ENCODE results near the gene ZNF30. TPM values are rescaled to one million over a fixed set of nuclear protein-coding genes. Genes with fewer than 3 reads are reported as not detected.
"Not testable (repeated sequence)": the region's sequence is repeated elsewhere in the genome, so short reads cannot be mapped to it uniquely, and the experiment has no call there.

The ZNF30 gene
- total RNA-seq, 4 donors from 2014 or later: 2.4 to 5.6 (median 3.1) TPM

DNA sequence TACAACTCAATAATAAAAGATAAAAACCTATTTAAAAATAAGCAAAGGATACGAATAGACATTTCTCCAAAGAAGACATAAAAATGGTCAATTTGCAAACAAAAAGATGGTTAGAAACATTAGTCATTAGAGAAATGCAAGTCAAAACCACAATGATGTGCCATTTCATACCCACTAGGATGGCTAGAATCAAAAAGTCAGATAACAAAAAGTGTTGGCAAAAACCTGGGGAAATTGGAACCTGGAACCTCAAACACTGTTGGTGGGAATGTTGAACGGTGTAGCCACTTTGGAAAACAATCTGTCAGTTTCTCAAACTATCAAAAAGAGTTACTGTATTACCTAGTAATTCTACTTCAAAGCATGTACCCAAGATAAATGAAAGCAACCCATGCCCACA lies 26.5 kb upstream of the ZNF30 start:
- H3K4me3 ChIP-seq (replicated peaks in 1 of 3): no peak overlapping the region
- no peaks in the 10 kb centered on the region for H3K36me3 ChIP-seq
- WGBS, 2 donors: 76 to 77% methylated on average over 2 of the region's 2 CpGs
- no peak for DNase-seq
- peaks cover 0 to 4% of the 10 kb centered on the region in 2 donors for H3K4me1 ChIP-seq
- no peak overlapping the region for H3K27ac ChIP-seq
- H3K27me3 ChIP-seq: peaks cover 7% of the 10 kb centered on the region
- TF ChIP-seq, protein P1, sequence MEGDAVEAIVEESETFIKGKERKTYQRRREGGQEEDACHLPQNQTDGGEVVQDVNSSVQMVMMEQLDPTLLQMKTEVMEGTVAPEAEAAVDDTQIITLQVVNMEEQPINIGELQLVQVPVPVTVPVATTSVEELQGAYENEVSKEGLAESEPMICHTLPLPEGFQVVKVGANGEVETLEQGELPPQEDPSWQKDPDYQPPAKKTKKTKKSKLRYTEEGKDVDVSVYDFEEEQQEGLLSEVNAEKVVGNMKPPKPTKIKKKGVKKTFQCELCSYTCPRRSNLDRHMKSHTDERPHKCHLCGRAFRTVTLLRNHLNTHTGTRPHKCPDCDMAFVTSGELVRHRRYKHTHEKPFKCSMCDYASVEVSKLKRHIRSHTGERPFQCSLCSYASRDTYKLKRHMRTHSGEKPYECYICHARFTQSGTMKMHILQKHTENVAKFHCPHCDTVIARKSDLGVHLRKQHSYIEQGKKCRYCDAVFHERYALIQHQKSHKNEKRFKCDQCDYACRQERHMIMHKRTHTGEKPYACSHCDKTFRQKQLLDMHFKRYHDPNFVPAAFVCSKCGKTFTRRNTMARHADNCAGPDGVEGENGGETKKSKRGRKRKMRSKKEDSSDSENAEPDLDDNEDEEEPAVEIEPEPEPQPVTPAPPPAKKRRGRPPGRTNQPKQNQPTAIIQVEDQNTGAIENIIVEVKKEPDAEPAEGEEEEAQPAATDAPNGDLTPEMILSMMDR (IDR thresholded peaks at IDR 0.05): no peak
- no peak for TF ChIP-seq POLR2A (IDR thresholded peaks at IDR 0.05)
- H3K9me3 ChIP-seq: no peaks in the 10 kb centered on the region
- intact Hi-C loops (cut with DNase I): no loop called here

DNA sequence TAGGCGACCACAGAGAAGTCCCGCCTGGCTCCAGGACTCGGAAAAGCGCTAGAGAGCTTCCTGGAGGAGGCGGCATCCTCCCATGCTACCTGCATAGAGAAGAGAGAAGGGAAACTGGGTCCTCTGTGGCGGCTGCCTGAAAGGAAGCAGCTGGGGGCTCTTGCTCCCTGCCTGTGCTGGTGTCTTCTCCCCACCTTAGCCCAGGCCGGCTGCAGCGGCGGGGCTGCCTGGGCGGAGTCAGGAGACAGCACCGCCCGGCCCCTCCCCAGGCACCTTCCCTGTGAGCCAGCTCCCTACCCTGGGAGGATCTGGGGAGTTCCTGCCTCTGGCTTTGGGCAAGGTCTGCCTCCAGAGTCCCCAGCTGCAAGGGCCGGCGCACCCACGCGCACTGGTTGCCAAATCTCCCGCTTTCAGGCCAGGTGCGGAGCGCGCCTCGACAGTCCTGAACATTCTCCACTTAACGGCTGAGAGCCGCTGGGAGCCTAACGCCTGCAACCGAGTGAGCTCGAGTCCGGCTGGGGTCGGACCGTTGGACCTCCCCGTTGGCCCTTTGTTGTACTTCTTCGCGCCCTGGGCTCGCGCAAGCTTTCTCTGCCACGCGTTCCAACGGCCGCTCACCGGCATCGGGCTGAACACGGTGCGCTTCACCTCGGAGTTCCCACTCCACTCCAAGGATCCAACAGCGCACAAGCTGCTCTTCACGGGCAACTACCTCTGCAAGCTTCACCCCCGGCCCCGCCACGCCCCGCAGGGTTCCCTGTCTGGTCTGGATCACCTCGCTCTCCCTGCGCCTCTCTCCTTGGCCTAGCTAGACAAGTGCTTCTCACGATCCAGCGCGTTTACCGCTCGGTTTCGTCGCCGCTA lies 21.8 kb upstream of the ZNF30 start:
- Histone ChIP-seq H3K4me1 (peaks cover 0 to 4% of the 10 kb centered on the region in 2 donors), H3K4me3 (replicated peaks in 1 of 3) (no peak overlapping the region), H3K36me3 (no peaks in the 10 kb centered on the region), H3K27me3 (peaks cover 7% of the 10 kb centered on the region), H3K27ac (no peak overlapping the region), H3K9me3 (no peaks in the 10 kb centered on the region)
- no peak for TF ChIP-seq POLR2A (IDR thresholded peaks at IDR 0.05)
- TF ChIP-seq, protein P1 (IDR thresholded peaks at IDR 0.05): no peak
- intact Hi-C loops (cut with DNase I): no loop called here
- 5 to 8% methylated on average over 23 to 47 of the region's 59 CpGs for WGBS, 2 donors
- no peak for DNase-seq

DNA sequence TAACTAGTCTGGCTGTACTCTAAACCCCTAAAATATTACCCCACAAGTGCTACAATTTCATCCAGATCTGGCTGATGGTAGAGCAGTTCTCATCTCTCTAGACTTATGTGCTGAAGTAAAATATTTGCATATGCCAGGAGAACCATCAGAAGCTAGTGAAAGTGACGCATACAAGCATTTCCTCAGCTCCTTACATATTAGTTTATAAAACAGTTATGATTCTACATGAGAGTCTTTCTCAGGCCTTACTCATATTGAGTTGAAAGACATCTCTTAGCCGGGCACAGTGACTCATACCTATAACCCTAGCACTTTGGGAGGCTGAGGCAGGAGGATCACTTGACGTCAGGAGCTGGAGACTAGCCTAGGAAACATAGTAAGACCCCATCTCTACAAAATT lies 15.9 kb upstream of the ZNF30 start:
- no peak for DNase-seq
- intact Hi-C loops (cut with DNase I): no loop called here
- Histone ChIP-seq H3K4me1 (no peaks in the 10 kb centered on the region), H3K4me3 (replicated peaks in 1 of 3) (no peak overlapping the region), H3K27ac (no peak overlapping the region), H3K9me3 (no peaks in the 10 kb centered on the region), H3K27me3 (no peaks in the 10 kb centered on the region), H3K36me3 (no peaks in the 10 kb centered on the region)
- 90 to 91% methylated on average over 3 of the region's 3 CpGs for WGBS, 2 donors
- no peak for TF ChIP-seq POLR2A (IDR thresholded peaks at IDR 0.05)
- TF ChIP-seq, protein P1 (IDR thresholded peaks at IDR 0.05): no peak

DNA sequence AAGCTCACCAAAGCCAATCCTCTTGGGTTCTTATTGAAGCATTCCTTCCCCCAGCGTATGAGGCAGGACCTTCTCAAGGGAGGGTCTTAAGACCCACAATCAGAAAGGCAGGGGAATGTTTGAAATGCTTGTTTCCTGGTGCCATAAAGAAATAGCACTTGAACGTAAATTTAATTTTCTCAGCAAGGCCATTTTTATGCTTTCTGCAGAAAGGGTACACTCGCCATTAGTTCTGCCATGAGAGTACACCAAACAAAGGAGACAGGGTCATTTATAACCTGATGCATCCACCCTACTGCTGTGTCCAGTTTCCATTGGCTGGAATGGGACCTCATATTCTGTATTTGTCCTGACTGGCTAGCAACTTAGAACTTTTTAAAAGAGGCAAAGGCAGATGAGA lies 9.6 kb upstream of the ZNF30 start:
- WGBS, 2 donors: 81 to 92% methylated on average over 3 of the region's 3 CpGs
- intact Hi-C loops (cut with DNase I); H3K27ac ChIP-seq; H3K4me3 ChIP-seq (replicated peaks in 1 of 3); DNase-seq; H3K4me1 ChIP-seq; H3K9me3 ChIP-seq; H3K27me3 ChIP-seq; H3K36me3 ChIP-seq: not testable (repeated sequence)

DNA sequence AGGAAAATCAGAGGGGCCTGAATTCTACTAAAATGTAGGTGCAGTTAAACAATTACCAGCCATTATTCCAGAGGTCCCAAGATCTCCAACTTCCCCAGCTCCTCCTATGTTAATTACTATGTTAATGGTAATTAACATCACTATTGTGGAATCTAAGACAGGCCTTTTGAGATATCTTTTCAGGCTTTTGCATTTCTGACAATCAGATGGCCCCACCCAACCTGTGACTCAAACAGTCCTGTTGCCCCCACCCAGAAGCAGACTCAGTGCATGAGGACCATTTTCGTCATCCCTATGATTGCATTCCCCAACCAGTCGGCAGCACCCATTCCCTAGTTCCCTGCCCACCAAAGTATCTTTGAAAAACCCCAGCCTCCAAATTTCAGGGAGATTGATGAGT lies 8.5 kb upstream of the ZNF30 start:
- DNase-seq: no peak
- H3K9me3 ChIP-seq: no peaks in the 10 kb centered on the region
- H3K36me3 ChIP-seq: no peaks in the 10 kb centered on the region
- H3K27ac ChIP-seq: no peak overlapping the region
- no peaks in the 10 kb centered on the region for H3K4me1 ChIP-seq
- 84 to 89% methylated on average over 2 of the region's 2 CpGs for WGBS, 2 donors
- TF ChIP-seq, protein P1 (IDR thresholded peaks at IDR 0.05): no peak
- no peak for TF ChIP-seq POLR2A (IDR thresholded peaks at IDR 0.05)
- H3K27me3 ChIP-seq: no peaks in the 10 kb centered on the region
- no peak overlapping the region for H3K4me3 ChIP-seq (replicated peaks in 1 of 3)
- intact Hi-C loops (cut with DNase I): no loop called here

DNA sequence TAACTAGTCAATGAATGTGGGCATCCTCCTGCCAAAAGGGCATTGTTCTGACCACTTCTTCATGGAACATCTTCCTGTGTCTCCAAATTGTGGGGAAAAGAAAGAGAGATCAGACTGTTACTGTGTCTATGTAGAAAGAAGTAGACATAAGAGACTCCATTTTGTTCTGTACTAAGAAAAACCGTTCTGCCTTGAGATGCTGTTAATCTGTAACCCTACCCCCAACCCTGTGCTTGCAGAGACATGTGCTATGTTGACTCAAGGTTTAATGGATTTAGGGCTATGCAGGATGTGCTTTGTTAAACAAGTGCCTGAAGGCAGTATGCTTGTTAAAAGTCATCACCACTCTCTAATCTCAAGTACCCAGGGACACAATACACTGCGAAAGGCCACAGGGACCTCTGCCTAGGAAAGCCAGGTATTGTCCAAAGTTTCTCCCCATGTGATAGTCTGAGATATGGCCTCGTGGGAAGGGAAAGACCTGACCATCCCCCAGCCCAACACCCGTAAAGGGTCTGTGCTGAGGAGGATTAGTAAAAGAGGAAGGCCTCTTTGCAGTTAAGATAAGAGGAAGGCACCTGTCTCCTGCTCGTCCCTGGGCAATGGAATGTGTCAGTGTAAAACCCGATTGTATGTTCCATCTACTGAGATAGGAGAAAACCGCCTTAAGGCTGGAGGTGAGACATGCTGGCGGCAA lies 6.5 kb upstream of the ZNF30 start:
- DNase-seq; intact Hi-C loops (cut with DNase I); H3K9me3 ChIP-seq; H3K27me3 ChIP-seq; H3K36me3 ChIP-seq; H3K4me3 ChIP-seq (replicated peaks in 1 of 3); H3K4me1 ChIP-seq; H3K27ac ChIP-seq: not testable (repeated sequence)
- WGBS, 2 donors: 49% methylated on average over 8 of the region's 8 CpGs
